ENCODE measurements around the gene NDUFS8. TPM values are rescaled to one million over a fixed set of nuclear protein-coding genes. Genes with fewer than 3 reads are reported as not detected.

The NDUFS8 gene
- polyA plus RNA-seq, 2 donors, result 131 to 168 TPM

DNA sequence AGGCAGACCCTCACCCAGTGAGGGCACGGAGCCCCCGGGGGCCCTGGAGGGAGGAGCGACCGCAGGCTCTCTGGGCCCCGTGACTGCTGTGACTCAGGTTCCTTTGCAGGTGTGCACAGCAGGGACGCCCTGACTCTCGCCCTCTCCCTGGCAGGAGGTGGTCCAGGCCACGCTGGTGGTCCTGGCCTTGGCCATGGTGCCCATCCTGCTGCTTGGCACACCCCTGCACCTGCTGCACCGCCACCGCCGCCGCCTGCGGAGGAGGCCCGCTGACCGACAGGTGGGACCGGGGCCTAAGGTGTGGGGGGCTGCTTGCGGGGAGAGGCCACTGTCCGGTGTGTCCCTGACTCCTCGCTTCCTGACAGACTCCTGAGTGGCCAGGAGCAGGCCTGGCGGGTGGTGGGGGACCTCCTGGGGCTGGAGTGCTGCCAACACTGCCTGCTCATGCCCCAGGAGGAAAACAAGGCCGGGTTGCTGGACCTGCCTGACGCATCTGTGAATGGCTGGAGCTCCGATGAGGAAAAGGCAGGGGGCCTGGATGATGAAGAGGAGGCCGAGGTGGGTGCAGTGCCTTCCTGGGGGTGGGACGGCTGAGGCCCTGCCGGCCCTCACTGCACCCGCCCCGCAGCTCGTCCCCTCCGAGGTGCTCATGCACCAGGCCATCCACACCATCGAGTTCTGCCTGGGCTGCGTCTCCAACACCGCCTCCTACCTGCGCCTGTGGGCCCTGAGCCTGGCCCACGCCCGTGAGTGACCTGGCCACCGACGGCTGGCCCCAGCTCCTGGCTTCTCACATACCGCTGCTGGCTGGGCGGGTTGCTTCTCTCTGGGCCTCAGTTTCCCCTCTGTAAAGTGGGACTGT, 19.3 kb downstream of the NDUFS8 start:
- no peaks in the 10 kb centered on the region for H3K27me3 ChIP-seq (ENCODE audit: control insufficient read depth in 1 of 2, insufficient read depth in 2 of 2, low read length in 2 of 2)
- H3K36me3 ChIP-seq (ENCODE audit: control insufficient read depth in 2 of 2, insufficient read depth in 2 of 2, low read length in 1 of 2), result peaks cover 5 to 49% of the 10 kb centered on the region in 2 donors
- no peak overlapping the region for H3K27ac ChIP-seq (ENCODE audit: low read depth in 2 of 2, low read length in 1 of 2)
- no peak overlapping the region for H3K4me3 ChIP-seq (ENCODE audit: low read depth in 1 of 2, low read length in 2 of 2)
- H3K9me3 ChIP-seq (ENCODE audit: control insufficient read depth in 2 of 2, insufficient read depth in 1 of 2, low read depth in 1 of 2, low read length in 1 of 2), result no peaks in the 10 kb centered on the region
- peaks cover 0 to 3% of the 10 kb centered on the region in 2 donors for H3K4me1 ChIP-seq (ENCODE audit: control insufficient read depth in 2 of 2, insufficient read depth in 2 of 2, low read length in 1 of 2)
- 87 to 95% methylated on average over 37 to 40 of the region's 40 CpGs for WGBS, 2 donors

DNA sequence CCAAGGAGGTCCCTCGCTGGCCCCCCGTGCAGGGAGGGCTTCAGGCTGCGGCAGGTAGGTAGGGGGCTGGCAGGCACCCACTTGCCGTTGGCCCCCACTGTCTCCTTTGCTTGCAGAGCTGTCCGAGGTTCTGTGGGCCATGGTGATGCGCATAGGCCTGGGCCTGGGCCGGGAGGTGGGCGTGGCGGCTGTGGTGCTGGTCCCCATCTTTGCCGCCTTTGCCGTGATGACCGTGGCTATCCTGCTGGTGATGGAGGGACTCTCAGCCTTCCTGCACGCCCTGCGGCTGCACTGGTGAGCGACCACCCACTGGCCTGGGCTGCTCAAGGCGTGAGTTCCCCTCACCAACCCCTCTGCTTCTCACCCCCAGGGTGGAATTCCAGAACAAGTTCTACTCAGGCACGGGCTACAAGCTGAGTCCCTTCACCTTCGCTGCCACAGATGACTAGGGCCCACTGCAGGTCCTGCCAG, 19.9 kb downstream of the NDUFS8 start:
- WGBS, 2 donors, result 91 to 95% methylated on average over 18 of the region's 18 CpGs
- Histone ChIP-seq H3K36me3 (ENCODE audit: control insufficient read depth in 2 of 2, insufficient read depth in 2 of 2, low read length in 1 of 2) (peaks cover 5 to 46% of the 10 kb centered on the region in 2 donors), H3K4me3 (ENCODE audit: low read depth in 1 of 2, low read length in 2 of 2) (no peak overlapping the region), H3K9me3 (ENCODE audit: control insufficient read depth in 2 of 2, insufficient read depth in 1 of 2, low read depth in 1 of 2, low read length in 1 of 2) (no peaks in the 10 kb centered on the region), H3K4me1 (ENCODE audit: control insufficient read depth in 2 of 2, insufficient read depth in 2 of 2, low read length in 1 of 2) (peaks cover 0 to 3% of the 10 kb centered on the region in 2 donors), H3K27me3 (ENCODE audit: control insufficient read depth in 1 of 2, insufficient read depth in 2 of 2, low read length in 2 of 2) (no peaks in the 10 kb centered on the region), H3K27ac (ENCODE audit: low read depth in 2 of 2, low read length in 1 of 2) (no peak overlapping the region)

DNA sequence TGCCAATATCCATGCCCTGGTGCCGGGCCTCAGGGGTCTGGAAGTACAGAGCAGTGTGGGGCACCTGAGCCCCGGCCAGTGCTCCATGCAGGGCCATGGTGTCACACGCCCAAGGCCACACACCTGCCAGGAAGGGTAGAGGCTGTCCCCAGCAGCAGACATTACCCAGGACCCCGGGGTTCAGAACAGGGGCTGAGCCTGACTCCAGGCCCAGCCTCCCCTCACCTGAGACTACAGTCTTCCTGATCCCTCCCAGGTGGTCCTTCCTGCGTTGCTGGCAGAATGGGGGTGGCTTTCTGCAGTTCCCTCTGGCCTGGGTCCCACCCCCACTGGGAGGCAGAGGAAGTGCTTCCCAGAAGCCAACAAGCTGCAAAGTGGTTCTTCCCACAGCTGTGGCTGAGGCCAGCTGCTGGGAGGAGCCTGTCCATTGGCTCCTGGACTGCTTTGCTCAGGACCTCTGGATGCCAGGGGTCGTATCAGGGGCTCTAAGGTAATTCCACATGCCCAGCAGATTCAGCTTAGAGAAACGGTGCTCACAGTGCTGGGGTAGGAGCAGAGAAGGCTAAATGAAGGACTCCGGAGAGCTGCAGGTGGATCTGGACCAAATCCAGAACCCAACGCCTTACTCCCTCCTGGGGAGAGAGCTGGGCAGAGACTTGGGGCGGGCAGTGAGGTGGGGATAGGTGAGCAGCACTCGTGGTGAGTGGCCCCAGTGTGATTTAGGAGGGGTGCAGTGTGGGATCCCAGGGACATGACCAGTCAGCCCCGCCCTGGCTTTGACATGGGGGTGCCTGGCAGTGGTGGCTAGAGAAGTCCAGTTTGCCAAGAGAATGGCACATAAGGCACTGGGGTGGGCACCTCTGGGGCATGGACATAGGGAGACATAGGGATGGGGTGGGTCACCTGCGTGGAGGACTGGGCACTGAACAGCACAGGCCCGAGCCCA, 21.0 kb downstream of the NDUFS8 start:
- Histone ChIP-seq H3K4me1 (ENCODE audit: control insufficient read depth in 2 of 2, insufficient read depth in 2 of 2, low read length in 1 of 2) (peaks cover 0 to 3% of the 10 kb centered on the region in 2 donors), H3K36me3 (ENCODE audit: control insufficient read depth in 2 of 2, insufficient read depth in 2 of 2, low read length in 1 of 2) (peaks cover 5 to 41% of the 10 kb centered on the region in 2 donors), H3K4me3 (ENCODE audit: low read depth in 1 of 2, low read length in 2 of 2) (no peak overlapping the region), H3K9me3 (ENCODE audit: control insufficient read depth in 2 of 2, insufficient read depth in 1 of 2, low read depth in 1 of 2, low read length in 1 of 2) (no peaks in the 10 kb centered on the region), H3K27ac (ENCODE audit: low read depth in 2 of 2, low read length in 1 of 2) (no peak overlapping the region), H3K27me3 (ENCODE audit: control insufficient read depth in 1 of 2, insufficient read depth in 2 of 2, low read length in 2 of 2) (no peaks in the 10 kb centered on the region)
- 82 to 87% methylated on average over 14 of the region's 14 CpGs for WGBS, 2 donors

GRCh38 chr11:68052137-68052873, 21.8 kb downstream of the NDUFS8 start:
- Histone ChIP-seq H3K36me3 (ENCODE audit: control insufficient read depth in 2 of 2, insufficient read depth in 2 of 2, low read length in 1 of 2) (peaks cover 5 to 41% of the 10 kb centered on the region in 2 donors), H3K4me3 (ENCODE audit: low read depth in 1 of 2, low read length in 2 of 2) (no peak overlapping the region), H3K9me3 (ENCODE audit: control insufficient read depth in 2 of 2, insufficient read depth in 1 of 2, low read depth in 1 of 2, low read length in 1 of 2) (no peaks in the 10 kb centered on the region), H3K4me1 (ENCODE audit: control insufficient read depth in 2 of 2, insufficient read depth in 2 of 2, low read length in 1 of 2) (peaks cover 0 to 3% of the 10 kb centered on the region in 2 donors), H3K27me3 (ENCODE audit: control insufficient read depth in 1 of 2, insufficient read depth in 2 of 2, low read length in 2 of 2) (no peaks in the 10 kb centered on the region), H3K27ac (ENCODE audit: low read depth in 2 of 2, low read length in 1 of 2) (no peak overlapping the region)
- 85 to 89% methylated on average over 15 of the region's 15 CpGs for WGBS, 2 donors

GRCh38 chr11:68053117-68053516, 22.6 kb downstream of the NDUFS8 start:
- Histone ChIP-seq H3K4me1 (ENCODE audit: control insufficient read depth in 2 of 2, insufficient read depth in 2 of 2, low read length in 1 of 2) (no peaks in the 10 kb centered on the region), H3K4me3 (ENCODE audit: low read depth in 1 of 2, low read length in 2 of 2) (no peak overlapping the region), H3K27me3 (ENCODE audit: control insufficient read depth in 1 of 2, insufficient read depth in 2 of 2, low read length in 2 of 2) (no peaks in the 10 kb centered on the region), H3K27ac (ENCODE audit: low read depth in 2 of 2, low read length in 1 of 2) (no peak overlapping the region), H3K36me3 (ENCODE audit: control insufficient read depth in 2 of 2, insufficient read depth in 2 of 2, low read length in 1 of 2) (peaks cover 5 to 37% of the 10 kb centered on the region in 2 donors), H3K9me3 (ENCODE audit: control insufficient read depth in 2 of 2, insufficient read depth in 1 of 2, low read depth in 1 of 2, low read length in 1 of 2) (no peaks in the 10 kb centered on the region)
- 74 to 81% methylated on average over 9 of the region's 9 CpGs for WGBS, 2 donors

DNA sequence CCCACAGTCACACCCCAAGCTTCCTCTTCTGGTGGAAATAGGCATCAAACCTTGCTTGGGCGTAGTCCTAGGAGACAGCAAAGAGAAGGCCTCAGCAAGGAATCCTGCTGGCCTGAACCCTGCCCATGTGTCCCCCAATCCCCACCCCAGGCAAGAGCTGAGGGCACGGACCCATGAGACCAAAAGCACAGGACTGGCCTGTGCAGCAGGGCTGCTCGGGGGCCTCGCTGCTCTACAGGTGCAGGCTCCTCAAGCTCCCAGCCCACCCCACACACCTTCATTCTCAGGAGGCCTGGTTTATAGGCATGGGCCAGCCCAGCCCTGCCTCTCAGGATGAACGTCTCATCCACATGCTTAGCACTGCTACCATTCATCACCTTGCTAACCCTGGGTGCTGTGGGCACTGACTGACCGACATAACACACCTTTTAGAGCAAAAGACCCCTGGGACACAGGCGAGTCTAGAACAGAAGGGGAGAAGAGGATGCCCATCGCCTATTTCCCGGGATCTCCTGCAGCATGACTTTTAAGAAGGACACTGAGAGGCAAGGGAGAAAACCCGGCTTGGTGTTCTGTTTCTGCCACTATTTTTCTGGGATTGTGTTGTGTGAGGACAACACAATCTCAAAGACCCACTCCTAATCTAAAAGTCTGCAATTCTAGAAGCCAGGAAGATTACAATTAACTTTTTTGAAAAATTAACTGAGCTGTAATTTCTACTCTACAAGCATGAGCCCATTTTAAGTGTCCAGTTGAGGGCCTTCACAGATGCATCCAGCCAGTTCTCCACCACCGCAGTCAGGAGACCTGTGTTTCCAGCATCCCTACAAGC, 23.7 kb downstream of the NDUFS8 start:
- H3K27me3 ChIP-seq (ENCODE audit: control insufficient read depth in 1 of 2, insufficient read depth in 2 of 2, low read length in 2 of 2), result no peaks in the 10 kb centered on the region
- peaks cover 0 to 33% of the 10 kb centered on the region in 2 donors for H3K36me3 ChIP-seq (ENCODE audit: control insufficient read depth in 2 of 2, insufficient read depth in 2 of 2, low read length in 1 of 2)
- no peak overlapping the region for H3K4me3 ChIP-seq (ENCODE audit: low read depth in 1 of 2, low read length in 2 of 2)
- no peak overlapping the region for H3K27ac ChIP-seq (ENCODE audit: low read depth in 2 of 2, low read length in 1 of 2)
- no peaks in the 10 kb centered on the region for H3K4me1 ChIP-seq (ENCODE audit: control insufficient read depth in 2 of 2, insufficient read depth in 2 of 2, low read length in 1 of 2)
- no peaks in the 10 kb centered on the region for H3K9me3 ChIP-seq (ENCODE audit: control insufficient read depth in 2 of 2, insufficient read depth in 1 of 2, low read depth in 1 of 2, low read length in 1 of 2)
- WGBS, 2 donors, result 88% methylated on average over 11 of the region's 11 CpGs

GRCh38 chr11:68056317-68057285, 26.1 kb downstream of the NDUFS8 start:
- WGBS, 2 donors, result 93 to 94% methylated on average over 12 of the region's 12 CpGs

DNA sequence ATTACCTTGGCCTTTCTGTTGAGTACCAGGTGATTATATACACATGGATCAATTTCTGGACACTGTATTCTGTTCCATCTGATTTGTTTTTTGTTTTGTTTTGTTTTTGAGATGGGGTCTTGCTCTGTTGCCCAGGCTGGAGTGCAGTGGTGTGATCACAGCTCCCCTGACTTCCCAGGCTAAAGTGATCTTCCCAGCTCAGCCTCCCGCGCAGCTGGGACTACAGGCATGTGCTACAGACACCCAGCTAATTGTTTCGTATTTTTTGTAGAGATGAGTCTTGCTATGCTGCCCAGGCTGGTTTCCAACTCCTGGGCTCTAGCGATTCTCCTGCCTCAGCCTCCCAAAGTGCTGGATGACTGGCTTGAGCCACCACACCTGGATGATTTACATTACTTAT, 27.3 kb downstream of the NDUFS8 start:
- Histone ChIP-seq H3K4me1 (ENCODE audit: control insufficient read depth in 2 of 2, insufficient read depth in 2 of 2, low read length in 1 of 2) (no peaks in the 10 kb centered on the region), H3K4me3 (ENCODE audit: low read depth in 1 of 2, low read length in 2 of 2) (no peak overlapping the region), H3K27ac (ENCODE audit: low read depth in 2 of 2, low read length in 1 of 2) (no peak overlapping the region), H3K27me3 (ENCODE audit: control insufficient read depth in 1 of 2, insufficient read depth in 2 of 2, low read length in 2 of 2) (no peaks in the 10 kb centered on the region), H3K9me3 (ENCODE audit: control insufficient read depth in 2 of 2, insufficient read depth in 1 of 2, low read depth in 1 of 2, low read length in 1 of 2) (no peaks in the 10 kb centered on the region), H3K36me3 (ENCODE audit: control insufficient read depth in 2 of 2, insufficient read depth in 2 of 2, low read length in 1 of 2) (peaks cover 4 to 7% of the 10 kb centered on the region in 2 donors)
- WGBS, 2 donors, result 93 to 94% methylated on average over 4 of the region's 4 CpGs

More at GRCh38 chr11:68056317-68057285, 26.1 kb downstream of the NDUFS8 start:
- H3K27me3 ChIP-seq (ENCODE audit: control insufficient read depth in 1 of 2, insufficient read depth in 2 of 2, low read length in 2 of 2), result no peaks in the 10 kb centered on the region
- H3K36me3 ChIP-seq (ENCODE audit: control insufficient read depth in 2 of 2, insufficient read depth in 2 of 2, low read length in 1 of 2), result peaks cover 2 to 15% of the 10 kb centered on the region in 2 donors
- H3K27ac ChIP-seq (ENCODE audit: low read depth in 2 of 2, low read length in 1 of 2), result no peak overlapping the region
- H3K4me3 ChIP-seq (ENCODE audit: low read depth in 1 of 2, low read length in 2 of 2), result no peak overlapping the region
- H3K4me1 ChIP-seq (ENCODE audit: control insufficient read depth in 2 of 2, insufficient read depth in 2 of 2, low read length in 1 of 2), result no peaks in the 10 kb centered on the region
- H3K9me3 ChIP-seq (ENCODE audit: control insufficient read depth in 2 of 2, insufficient read depth in 1 of 2, low read depth in 1 of 2, low read length in 1 of 2), result no peaks in the 10 kb centered on the region
